HAP-1 (cell line): ENCODE results near the gene HRCT1.
"Not testable (repeated sequence)": the region's sequence is repeated elsewhere in the genome, so short reads cannot be mapped to it uniquely, and the experiment has no call there.

Experiments
- DNase-seq, 2 experiments: peaks; one replicate each; pipeline ENCODE4 v3.0.0-alpha.2; 2016 to 2020; ENCODE audit warnings: low spot score in 2 of 2
- H3K27me3 ChIP-seq: fragments of 250-450 bp; sonication (Bioruptor Pico); 2 replicates; pipeline ENCODE4 v1.5.1; 2020; ENCODE audit warnings: low read depth, mild to moderate bottlenecking, moderate library complexity
- H3K36me3 ChIP-seq: fragments of 250-450 bp; sonication (Bioruptor Pico); replicated peaks from 2 replicates; pipeline ENCODE4 v1.5.1; 2020; ENCODE audit warnings: mild to moderate bottlenecking
- H3K4me1 ChIP-seq: fragments of 250-450 bp; sonication (Bioruptor Pico); 2 replicates; pipeline ENCODE4 v1.5.1; 2020; ENCODE audit warnings: mild to moderate bottlenecking
- H3K4me3 ChIP-seq: fragments of 250-450 bp; sonication (Bioruptor Pico); 2 replicates; pipeline ENCODE4 v1.5.1; 2020; ENCODE audit warnings: mild to moderate bottlenecking, moderate library complexity
- H3K9me3 ChIP-seq: fragments of 250-450 bp; sonication (Bioruptor Pico); 2 replicates; pipeline ENCODE4 v1.5.1; 2020; ENCODE audit warnings: mild to moderate bottlenecking, moderate library complexity
- in situ Hi-C: fragments of 300-500 bp; cut with MboI; formaldehyde crosslinking; loops from 3 replicates; pipeline ENCODE4 v1.14.3; 2020; ENCODE audit warnings: low sequenced_read_pairs, inconsistent platforms, mixed read lengths

The HRCT1 gene

GRCh38 chr9:35934069-35934468 lies 28.1 kb downstream of the HRCT1 start:
- H3K4me1 ChIP-seq, H3K4me3 ChIP-seq, H3K27me3 ChIP-seq, H3K36me3 ChIP-seq, in situ Hi-C loops, H3K9me3 ChIP-seq, DNase-seq: not testable (repeated sequence)

GRCh38 chr9:35935261-35935660 lies 29.3 kb downstream of the HRCT1 start:
- Histone ChIP-seq H3K27me3 (no peaks in the 10 kb centered on the region), H3K36me3 (no peaks in the 10 kb centered on the region), H3K9me3 (no peaks in the 10 kb centered on the region), H3K4me1 (no peaks in the 10 kb centered on the region), H3K4me3 (no peak overlapping the region)
- DNase-seq = no peak
- in situ Hi-C loops = no loop called here

- no peaks in the 10 kb centered on the region for H3K27me3 ChIP-seq
- no peaks in the 10 kb centered on the region for H3K4me1 ChIP-seq
- no peak overlapping the region for H3K4me3 ChIP-seq
- DNase-seq = no peak
- no peaks in the 10 kb centered on the region for H3K36me3 ChIP-seq
- no peaks in the 10 kb centered on the region for H3K9me3 ChIP-seq
- in situ Hi-C loops = no loop called here
These were observed 29.9 kb downstream of the HRCT1 start for GRCh38 chr9:35935755-35936509.

- H3K9me3 ChIP-seq = no peaks in the 10 kb centered on the region
- no peaks in the 10 kb centered on the region for H3K27me3 ChIP-seq
- no peak overlapping the region for H3K4me3 ChIP-seq
- no peaks in the 10 kb centered on the region for H3K36me3 ChIP-seq
- no peaks in the 10 kb centered on the region for H3K4me1 ChIP-seq
- in situ Hi-C loops = no loop called here
- DNase-seq = no peak
These were observed 31.2 kb downstream of the HRCT1 start for GRCh38 chr9:35937227-35937626.

- no peak overlapping the region for H3K4me3 ChIP-seq
- no peaks in the 10 kb centered on the region for H3K27me3 ChIP-seq
- H3K36me3 ChIP-seq = no peaks in the 10 kb centered on the region
- no peak for DNase-seq
- no peaks in the 10 kb centered on the region for H3K9me3 ChIP-seq
- H3K4me1 ChIP-seq = no peaks in the 10 kb centered on the region
- in situ Hi-C loops = no loop called here
These were observed 32.7 kb downstream of the HRCT1 start for GRCh38 chr9:35938474-35939356.

GRCh38 chr9:35939679-35940250 lies 33.8 kb downstream of the HRCT1 start:
- H3K36me3 ChIP-seq = no peaks in the 10 kb centered on the region
- H3K9me3 ChIP-seq = no peaks in the 10 kb centered on the region
- no peaks in the 10 kb centered on the region for H3K4me1 ChIP-seq
- H3K4me3 ChIP-seq = no peak overlapping the region
- no peaks in the 10 kb centered on the region for H3K27me3 ChIP-seq
- in situ Hi-C loops = no loop called here
- no peak for DNase-seq

GRCh38 chr9:35940458-35941407 lies 34.7 kb downstream of the HRCT1 start:
- Histone ChIP-seq H3K9me3 (no peaks in the 10 kb centered on the region), H3K27me3 (no peaks in the 10 kb centered on the region), H3K36me3 (no peaks in the 10 kb centered on the region), H3K4me3 (no peak overlapping the region), H3K4me1 (peaks cover 2% of the 10 kb centered on the region; the same call in 1 of the 2 replicates)
- DNase-seq = no peak
- in situ Hi-C loops = no loop called here

- Histone ChIP-seq H3K4me1 (peaks cover 2% of the 10 kb centered on the region; the same call in 1 of the 2 replicates), H3K36me3 (no peaks in the 10 kb centered on the region), H3K4me3 (no peak overlapping the region), H3K9me3 (no peaks in the 10 kb centered on the region), H3K27me3 (no peaks in the 10 kb centered on the region)
- DNase-seq = no peak
- in situ Hi-C loops = no loop called here
These were observed 36.3 kb downstream of the HRCT1 start for GRCh38 chr9:35942286-35942685.

GRCh38 chr9:35944173-35944572 lies 38.2 kb downstream of the HRCT1 start:
- no peak overlapping the region for H3K4me3 ChIP-seq
- no peaks in the 10 kb centered on the region for H3K9me3 ChIP-seq
- 0 out of 2 replicates have a peak, but pooled peaks cover 2% of the 10 kb centered on the region for H3K27me3 ChIP-seq
- in situ Hi-C loops = no loop called here
- no peak for DNase-seq
- H3K36me3 ChIP-seq = no peaks in the 10 kb centered on the region
- peaks cover 2% of the 10 kb centered on the region; the same call in 1 of the 2 replicates for H3K4me1 ChIP-seq

- no peak for DNase-seq
- Histone ChIP-seq H3K36me3 (no peaks in the 10 kb centered on the region), H3K4me3 (no peak overlapping the region), H3K27me3 (0 out of 2 replicates have a peak, but pooled peaks cover 2% of the 10 kb centered on the region), H3K9me3 (no peaks in the 10 kb centered on the region), H3K4me1 (peaks cover 2% of the 10 kb centered on the region; the same call in 1 of the 2 replicates)
- in situ Hi-C loops = loop anchor here (5.0 kb wide), 1 partner anchor 38 kb away; the partner anchor contains the start of genes HRCT1 and SPAAR
These were observed 38.8 kb downstream of the HRCT1 start for GRCh38 chr9:35944841-35945240.

GRCh38 chr9:35945341-35946018 lies 39.5 kb downstream of the HRCT1 start:
- Histone ChIP-seq H3K27me3 (0 out of 2 replicates have a peak, but pooled peaks cover 2% of the 10 kb centered on the region), H3K4me1 (peaks cover 2% of the 10 kb centered on the region; the same call in 1 of the 2 replicates), H3K36me3 (no peaks in the 10 kb centered on the region), H3K9me3 (no peaks in the 10 kb centered on the region), H3K4me3 (peak overlapping the region; percentile 20)
- in situ Hi-C loops = loop anchor here (5.0 kb wide), 1 partner anchor 38 kb away; the partner anchor contains the start of genes HRCT1 and SPAAR
- peak; percentile 95 to 98 for DNase-seq

GRCh38 chr9:35948451-35948850 lies 42.4 kb downstream of the HRCT1 start:
- no peak overlapping the region for H3K4me3 ChIP-seq
- no peak for DNase-seq
- no peaks in the 10 kb centered on the region for H3K9me3 ChIP-seq
- H3K4me1 ChIP-seq = peaks cover 2% of the 10 kb centered on the region; the same call in 1 of the 2 replicates
- H3K36me3 ChIP-seq = no peaks in the 10 kb centered on the region
- H3K27me3 ChIP-seq = peaks cover 20% of the 10 kb centered on the region
- in situ Hi-C loops = loop anchor here (5.0 kb wide), 1 partner anchor 41 kb away; the partner anchor contains the start of genes HRCT1 and SPAAR
